HG03045 (cell line): ENCODE results near the gene TMEM126A.
"Not testable (repeated sequence)": the region's sequence is repeated elsewhere in the genome, so short reads cannot be mapped to it uniquely, and the experiment has no call there.

ENCODE experiments used
- ATAC-seq: cut with Tn5 transposase; IDR thresholded peaks from one replicate; pipeline ENCODE4 v1.9.1; 2021; ENCODE audit warnings: mild to moderate bottlenecking, moderate library complexity; ENCODE audit not compliant: unreplicated experiment

TMEM126A gene

DNA sequence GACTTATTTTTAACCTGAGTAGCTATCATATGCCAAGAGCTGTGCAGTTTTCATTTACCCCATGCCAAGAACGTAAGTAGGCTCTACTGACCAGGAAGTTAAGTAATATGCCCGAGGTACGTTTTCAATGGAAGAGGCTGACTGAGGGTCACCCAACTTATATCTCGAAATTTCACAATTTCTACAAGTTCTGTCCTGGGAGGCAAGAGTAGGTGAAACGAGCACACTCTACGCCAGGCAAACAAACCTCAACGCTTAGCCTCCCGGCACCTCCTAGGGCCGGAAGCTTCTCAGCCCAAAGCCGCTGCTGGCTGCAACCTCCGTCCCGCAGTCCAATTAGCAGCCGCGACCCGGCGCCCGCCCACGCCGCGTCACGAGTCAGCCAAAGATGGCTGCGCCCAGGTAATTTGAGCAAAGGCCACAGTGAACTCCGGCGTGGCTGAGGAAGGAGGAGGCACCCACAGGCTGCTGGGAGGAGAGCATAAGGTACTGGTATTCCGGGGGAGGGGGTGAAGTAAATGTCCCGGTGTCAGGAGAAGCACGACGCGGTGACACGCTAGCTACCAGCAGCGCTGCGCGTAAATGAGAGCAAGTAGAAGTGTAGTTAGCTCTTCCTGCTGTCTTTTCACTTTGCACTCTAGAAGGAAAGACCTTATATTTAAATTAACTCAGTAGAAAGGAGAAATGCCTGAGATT is at the start of gene TMEM126A:
Gene TMEM126A, plus strand, starts transcription at position 364 of the 696 bp plus-strand sequence. CDS start 2,289 bp downstream, outside the sequence.
- peak; percentile 99 for ATAC-seq

GRCh38 chr11:85599083-85599482 is 48.7 kb upstream of the TMEM126A start:
- no peak for ATAC-seq

DNA sequence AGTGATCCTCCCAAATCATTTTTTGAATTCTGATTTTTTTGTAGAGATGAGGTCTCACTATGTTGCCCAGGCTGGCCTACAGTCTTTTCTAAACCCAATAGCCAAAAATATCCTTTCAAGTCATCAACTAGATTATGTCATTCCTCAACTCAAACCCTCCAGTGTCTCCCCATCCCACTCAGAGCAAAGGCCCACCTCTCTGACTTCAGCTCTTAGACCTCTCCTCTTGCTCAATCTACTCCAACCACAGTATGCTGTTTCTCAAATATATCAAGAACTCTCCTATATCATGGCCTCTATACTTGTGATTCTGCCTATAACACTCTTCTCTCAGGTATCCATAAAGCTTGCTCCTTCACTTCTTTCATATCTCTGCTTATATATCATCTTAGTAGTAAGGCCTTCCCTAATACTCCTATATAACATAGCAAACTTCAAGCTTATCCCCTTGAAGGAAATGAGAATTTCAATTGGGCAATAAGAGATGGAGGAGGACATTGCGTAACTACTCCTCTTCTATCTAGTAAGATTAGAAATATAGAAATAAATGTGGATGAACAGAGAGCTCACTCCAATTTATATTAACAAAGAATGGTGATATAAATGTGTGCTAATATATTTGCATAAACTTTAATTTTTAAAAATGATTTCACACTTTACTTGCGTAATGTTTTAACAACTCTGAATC is 45.1 kb upstream of the TMEM126A start:
- ATAC-seq, result no peak

GRCh38 chr11:85603220-85603619 is 44.5 kb upstream of the TMEM126A start:
- ATAC-seq, result no peak

DNA sequence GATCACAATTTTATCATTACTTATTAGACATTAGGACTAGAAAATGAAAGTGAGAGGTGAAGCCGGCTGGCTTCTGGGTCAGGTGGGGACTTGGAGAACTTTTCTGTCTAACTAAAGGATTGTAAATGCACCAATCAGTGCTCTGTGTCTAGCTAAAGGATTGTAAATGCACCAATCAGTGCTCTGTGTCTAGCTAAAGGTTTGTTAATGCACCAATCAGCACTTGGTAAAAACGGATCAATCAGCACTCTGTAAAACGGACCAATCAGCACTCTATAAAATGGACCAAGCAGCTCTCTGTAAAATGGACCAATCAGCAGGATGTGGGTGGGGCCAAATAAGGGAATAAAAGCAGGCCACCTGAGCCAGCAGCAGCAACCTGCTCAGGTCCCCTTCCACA is 41.5 kb upstream of the TMEM126A start:
- ATAC-seq, result not testable (repeated sequence)

DNA sequence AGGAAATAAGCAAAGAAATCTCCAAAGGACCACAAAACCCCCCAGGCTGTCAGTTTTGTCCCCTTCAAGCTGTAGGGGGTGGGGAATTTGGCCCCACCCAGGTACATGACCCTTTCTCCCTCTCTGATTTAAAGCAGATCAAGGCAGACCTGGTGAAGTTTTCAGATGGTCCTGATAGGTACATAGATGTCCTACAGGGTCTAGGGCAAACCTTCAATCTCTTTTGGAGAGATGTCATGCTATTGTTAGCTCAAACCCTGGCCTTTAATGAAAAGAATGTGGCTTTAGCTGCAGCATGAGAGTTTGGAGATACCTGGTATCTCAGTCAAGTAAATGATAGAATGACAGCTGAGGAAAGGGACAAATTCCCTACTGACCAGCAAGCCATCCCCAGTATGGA is 39.1 kb upstream of the TMEM126A start:
- ATAC-seq, result not testable (repeated sequence)

DNA sequence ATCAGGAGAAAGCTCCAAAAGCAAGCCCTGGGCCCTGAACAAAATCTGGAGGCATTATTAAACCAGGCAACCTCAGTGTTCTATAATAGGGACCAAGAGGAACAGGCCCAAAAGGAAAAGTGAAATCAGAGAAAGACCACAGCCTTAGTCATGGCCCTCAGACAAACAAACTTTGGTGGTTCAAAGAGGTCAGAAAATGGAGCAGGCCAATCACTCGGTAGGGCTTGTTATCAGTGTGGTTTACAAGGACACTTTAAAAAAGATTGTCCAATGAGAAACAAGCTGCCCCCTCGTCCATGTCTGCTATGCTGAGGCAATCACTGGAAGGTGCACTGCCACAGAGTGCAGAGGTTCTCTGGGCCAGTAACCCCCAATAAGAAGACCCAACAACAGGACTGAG is 38.5 kb upstream of the TMEM126A start:
- not testable (repeated sequence) for ATAC-seq

DNA sequence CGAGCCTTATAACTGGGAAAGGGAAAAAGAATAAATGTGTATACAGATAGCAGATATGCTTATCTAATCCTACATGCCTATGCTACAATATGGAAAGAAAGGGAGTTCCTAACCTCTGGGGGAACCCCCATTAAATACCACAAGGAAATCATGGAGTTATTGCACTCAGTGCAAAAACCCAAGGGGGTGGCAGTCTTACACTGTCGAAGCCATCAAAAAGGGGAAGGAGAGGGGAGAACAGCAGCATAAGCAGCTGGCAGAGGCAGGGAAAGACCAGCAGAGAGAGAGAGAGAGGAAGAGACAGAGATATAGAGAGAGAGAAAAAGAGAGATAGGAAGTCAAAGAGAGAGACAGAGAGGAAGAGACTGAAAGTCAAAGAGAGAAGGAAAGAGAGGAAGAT is 36.1 kb upstream of the TMEM126A start:
- ATAC-seq, result not testable (repeated sequence)

DNA sequence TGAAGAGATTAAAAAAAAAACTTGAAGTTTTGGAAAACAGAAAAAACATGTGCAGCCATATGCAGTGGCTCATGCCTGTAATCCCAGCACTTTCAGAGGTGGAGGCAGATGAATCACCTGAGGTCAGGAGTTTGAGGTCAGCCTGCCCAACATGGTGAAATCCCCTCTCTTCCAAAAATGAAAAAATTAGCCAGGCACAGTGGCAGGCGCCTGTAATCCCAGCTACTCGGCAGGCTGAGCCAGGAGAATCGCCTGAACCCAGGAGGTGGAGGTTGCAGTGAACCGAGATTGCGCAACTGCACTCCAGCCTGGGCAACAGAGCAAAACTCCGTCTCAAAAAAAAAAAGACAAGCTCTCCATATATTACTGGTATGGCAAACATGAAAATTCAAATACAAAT is 28.3 kb upstream of the TMEM126A start:
- ATAC-seq, result no peak

DNA sequence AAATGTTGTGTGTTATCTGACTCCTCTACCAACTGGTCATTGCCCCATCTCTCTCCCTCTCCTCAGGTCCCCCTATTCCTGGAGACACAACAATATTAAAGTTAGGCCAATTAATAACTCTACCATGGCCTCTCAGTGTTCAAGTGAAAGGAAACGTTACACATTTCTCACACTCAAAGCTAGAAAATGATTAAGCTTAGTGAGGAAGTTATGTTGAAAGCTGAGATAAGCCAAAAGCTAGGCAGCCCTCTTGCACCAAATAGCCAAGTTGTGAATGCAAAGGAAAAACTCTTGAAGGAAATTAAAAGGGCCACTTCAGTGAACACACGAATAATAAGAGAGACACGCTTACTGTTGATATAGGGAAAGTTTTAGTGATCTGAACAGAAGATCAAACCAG is 27.5 kb upstream of the TMEM126A start:
- no peak for ATAC-seq

GRCh38 chr11:85626496-85626895 is 21.3 kb upstream of the TMEM126A start:
- no peak for ATAC-seq

DNA sequence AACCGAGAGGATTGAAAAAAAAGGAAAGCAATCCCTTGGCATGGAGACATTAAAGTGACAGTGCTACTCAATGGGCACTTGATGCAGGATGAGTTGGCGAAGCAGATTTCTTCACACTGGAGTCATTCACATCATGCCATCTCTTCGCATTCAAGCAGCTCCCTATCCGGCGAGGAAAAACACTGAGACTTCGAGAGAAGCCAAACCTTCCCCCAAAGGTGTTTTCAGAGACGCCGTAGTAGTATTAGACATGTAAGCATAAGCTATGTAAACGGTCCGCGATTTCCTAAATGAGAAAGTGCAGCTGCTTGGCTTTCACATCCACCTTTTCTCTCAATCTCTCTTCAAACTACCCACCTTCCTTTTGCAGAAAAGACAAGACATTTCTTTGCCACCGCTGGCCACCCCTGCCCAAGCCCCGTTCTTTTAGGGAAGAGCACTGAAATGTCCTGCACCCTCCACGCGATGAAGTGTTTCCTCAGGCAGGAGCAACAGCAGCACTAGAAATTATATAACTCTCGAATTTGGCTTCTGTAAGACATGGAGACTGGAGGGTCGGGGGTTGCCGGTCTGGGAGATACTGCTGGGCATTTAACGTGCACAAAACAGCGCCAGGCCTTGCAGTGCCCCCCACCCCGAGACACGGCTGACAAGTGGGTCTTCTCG is 20.3 kb upstream of the TMEM126A start, which contains the start of gene DLG2:
Gene DLG2, minus strand, starts transcription at position 13 of the 666 bp plus-strand sequence.
- ATAC-seq, result no peak

- ATAC-seq, result peak; percentile 100
Observed at GRCh38 chr11:85627998-85628770, 19.6 kb upstream of the TMEM126A start, which contains the start of gene TMEM126B. Gene TMEM126B (plus strand): TSS chr11:85628593. CDS start chr11:85628608, 15 bp downstream.

DNA sequence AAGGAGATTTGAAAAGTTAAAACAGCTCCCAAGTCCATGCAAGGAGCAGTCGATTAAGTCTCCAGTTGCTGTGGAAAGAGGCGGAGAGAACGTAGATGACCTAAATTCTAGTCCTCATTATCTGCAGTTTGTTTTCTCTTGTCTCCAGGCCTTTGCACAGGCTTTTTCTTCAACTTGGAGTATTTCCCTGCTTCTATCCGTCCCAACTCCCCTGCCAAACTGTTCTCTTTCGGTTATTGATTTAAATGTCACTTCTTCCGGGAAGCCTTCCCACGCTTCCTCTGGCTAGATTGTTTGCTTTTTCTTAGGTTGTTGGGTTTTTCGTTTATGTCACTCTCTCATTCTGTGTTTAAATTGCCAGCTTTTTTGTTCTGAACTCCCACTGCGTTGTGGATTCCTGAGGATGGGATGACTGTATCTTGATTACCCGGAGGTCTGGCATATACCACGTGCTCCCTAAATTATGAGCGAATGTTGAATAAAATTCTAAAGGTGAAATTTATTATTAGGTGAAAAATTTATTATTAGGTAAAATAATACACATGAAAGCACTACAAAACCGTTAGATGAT is 18.9 kb upstream of the TMEM126A start:
- ATAC-seq, result peak; percentile 8

DNA sequence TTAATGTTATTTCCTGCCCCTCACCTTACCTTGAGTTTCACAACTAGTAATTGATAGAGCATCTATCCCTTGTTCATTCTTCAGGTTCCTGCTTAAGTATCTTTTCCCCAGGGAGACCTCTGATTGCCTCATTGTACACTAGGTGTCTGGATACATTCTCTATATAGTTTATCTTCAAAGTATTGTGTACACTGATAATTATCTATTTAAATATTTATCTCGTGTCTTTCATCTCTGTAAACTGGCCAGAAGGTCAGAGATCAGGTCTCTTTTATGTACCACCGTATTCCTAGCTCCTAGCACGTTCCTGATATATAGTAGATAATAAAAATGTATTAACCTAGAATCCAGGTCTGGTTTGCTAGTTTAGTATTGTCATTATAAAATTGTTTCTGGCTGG is 13.0 kb upstream of the TMEM126A start:
- ATAC-seq, result no peak

GRCh38 chr11:85643191-85643614 is 4.6 kb upstream of the TMEM126A start:
- no peak for ATAC-seq

DNA sequence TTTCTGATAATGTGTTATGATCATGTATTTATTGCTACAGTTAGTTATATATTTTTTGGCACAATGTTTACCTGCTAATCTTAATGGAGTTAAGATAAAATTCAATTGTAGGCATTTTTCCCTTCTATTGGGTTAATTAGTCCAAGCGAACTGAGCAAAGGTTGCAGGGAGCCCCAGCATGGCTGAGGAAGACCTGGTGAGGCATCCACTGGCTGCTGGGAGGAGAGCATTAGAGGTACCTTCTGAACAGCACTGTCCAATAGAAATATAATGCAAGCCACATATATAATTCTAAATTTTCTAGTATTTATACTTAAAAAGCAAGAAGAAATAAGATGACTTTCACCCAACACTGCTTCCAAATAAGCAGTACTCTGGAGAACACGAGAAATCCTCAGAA is 689 bp upstream of the TMEM126A start:
- ATAC-seq, result no peak

DNA sequence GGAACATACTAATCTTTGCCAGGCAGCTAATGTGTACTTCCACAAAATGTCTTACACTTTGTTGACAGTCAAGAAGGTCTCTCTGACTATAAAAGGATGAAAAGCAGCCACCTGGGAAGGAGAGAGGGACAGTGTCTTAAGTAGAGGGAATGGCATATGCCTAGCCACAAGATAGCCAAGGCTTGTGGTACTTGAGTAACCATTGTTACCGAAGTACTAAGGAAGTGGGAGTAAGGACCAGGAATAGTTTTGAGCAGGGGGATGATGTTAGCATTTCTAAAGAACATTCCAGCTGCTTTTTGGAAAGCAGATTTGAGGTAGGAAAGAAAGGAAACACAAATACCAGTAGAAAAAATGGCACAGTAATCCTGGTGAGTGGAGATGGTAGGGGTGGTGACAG is 3.4 kb downstream of the TMEM126A start:
- ATAC-seq, result no peak

DNA sequence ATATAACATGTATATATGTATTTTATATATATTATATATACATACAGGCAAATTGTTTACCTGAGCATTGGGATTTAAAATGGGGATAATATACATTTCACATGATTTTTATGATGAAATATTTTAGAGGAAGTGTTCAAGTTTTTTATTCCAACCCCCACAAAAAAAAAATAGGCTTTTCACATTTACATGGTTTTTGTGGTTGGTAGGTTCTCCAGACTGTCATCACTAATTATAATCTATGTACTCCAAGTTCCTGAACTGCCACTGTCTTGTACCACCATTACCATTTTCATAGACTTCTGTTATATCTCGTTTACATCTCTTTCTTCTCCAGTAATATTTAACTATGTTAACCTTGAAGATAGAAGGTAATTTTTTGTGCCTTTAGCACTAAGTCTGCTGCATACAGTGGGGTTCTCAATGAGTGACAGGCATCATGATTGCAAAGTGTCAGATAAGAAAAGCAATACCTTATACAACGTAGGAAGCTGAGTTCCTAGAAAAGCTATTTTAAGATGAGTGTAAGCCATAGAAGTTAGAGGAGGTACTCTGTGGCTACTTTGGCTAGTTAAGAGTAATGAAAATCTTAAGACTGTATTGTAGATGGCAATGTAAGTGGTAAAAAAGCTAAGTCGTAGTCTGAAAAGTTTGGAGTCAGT is 5.2 kb downstream of the TMEM126A start:
- no peak for ATAC-seq

DNA sequence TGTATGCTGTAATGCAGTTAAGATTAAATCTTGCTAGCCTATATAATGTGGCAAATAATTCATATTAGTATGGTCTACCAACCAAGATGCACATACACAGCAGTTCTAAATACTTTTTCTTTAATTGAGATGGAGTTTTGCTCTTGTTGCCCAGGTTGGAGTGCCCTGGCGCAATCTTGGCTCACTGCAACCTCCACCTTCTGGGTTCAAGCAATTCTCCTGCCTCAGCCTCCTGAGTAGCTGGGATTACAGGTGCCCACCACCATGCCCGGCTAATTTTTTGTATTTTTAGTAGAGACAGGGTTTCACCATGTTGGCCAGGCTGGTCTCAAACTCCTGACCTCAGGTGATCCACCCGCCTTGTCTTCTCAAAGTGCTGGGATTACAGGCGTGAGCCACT is 6.6 kb downstream of the TMEM126A start:
- not testable (repeated sequence) for ATAC-seq
